Heart right ventricle (tissue), 16 donors: Measurements from ENCODE around the gene HEMK1. TPM values are rescaled to one million over a fixed set of nuclear protein-coding genes. Genes with fewer than 3 reads are reported as not detected.
A peak's percentile ranks its signal among the peaks of the same experiment; 100 is the strongest.

Source experiments
- ATAC-seq, 8 donors: fragments of 200-7000 bp; cut with Tn5 transposase; one replicate each; pipeline ENCODE4 v1.9.1; 2020; ENCODE audit warnings: mild to moderate bottlenecking in 8 of 8, moderate library complexity in 8 of 8, moderate number of reproducible peaks in 1 of 8
- DNase-seq, 2 donors: peaks; one replicate each; pipeline ENCODE4 v3.0.0-alpha.2; 2020
- H3K27ac ChIP-seq, 10 donors: fragments of 200-600 bp; sonication (generic) in 2 of 10; one replicate each; pipeline versions ENCODE4 v1.5.0 to v1.8.0; 2020 to 2022; ENCODE audit warnings: mild to moderate bottlenecking in 3 of 10
- H3K27me3 ChIP-seq, 7 donors: fragments of 200-600 bp; one replicate each; pipeline ENCODE4 v1.8.0; 2021 to 2022; ENCODE audit warnings: mild to moderate bottlenecking in 2 of 7
- H3K36me3 ChIP-seq, 9 donors: fragments of 200-600 bp; sonication (generic) in 1 of 9; one replicate each; pipeline versions ENCODE4 v1.5.0 to v1.8.0; 2020 to 2022; ENCODE audit warnings: mild to moderate bottlenecking in 2 of 9
- H3K4me1 ChIP-seq, 9 donors: fragments of 200-600 bp; sonication (generic) in 1 of 9; one replicate each; pipeline versions ENCODE4 v1.5.0 to v1.8.0; 2020 to 2022; ENCODE audit warnings: mild to moderate bottlenecking in 4 of 9
- H3K4me3 ChIP-seq, 10 donors: fragments of 200-600 bp; sonication (generic) in 2 of 10; one replicate each; pipeline versions ENCODE4 v1.5.0 to v1.8.0; 2020 to 2022; ENCODE audit warnings: mild to moderate bottlenecking in 7 of 10, moderate library complexity in 2 of 10
- H3K9me3 ChIP-seq, 11 donors: fragments of 200-600 bp in 10 of 11; sonication (generic) in 2 of 11; one replicate each; pipeline versions ENCODE4 v1.5.0 to v1.8.0; 2013 to 2022; ENCODE audit warnings: mild to moderate bottlenecking in 2 of 11, control low read depth in 1 of 11, moderate library complexity in 1 of 11
- CTCF ChIP-seq, 9 donors: fragments of 200-600 bp; sonication (generic) in 2 of 9; IDR thresholded peaks; one replicate each; pipeline versions ENCODE4 v1.5.0 to v1.8.0; 2021 to 2022; ENCODE audit warnings: antibody characterized with exemption in 9 of 9, mild to moderate bottlenecking in 5 of 9, moderate library complexity in 1 of 9
- WGBS, 2 donors: extraction: QIAGEN DNeasy Blood & Tissue Kit; methylation state at CpG; one replicate each; pipeline ENCODE4 v1.1.7; 2013; ENCODE audit warnings: inconsistent platforms in 1 of 2; 5-methylcytosine and 5-hydroxymethylcytosine counted together
- intact Hi-C, 10 donors: fragments of 100-400 bp; cut with DNase I; formaldehyde crosslinking; loops; one replicate each; pipeline versions ENCODE4 v1.11.1 to v1.14.2; 2022
- polyA plus RNA-seq, 2 donors: library from polyadenylated mRNA; stranded (reverse); fragments of 200-250 nt; gene quantifications; one replicate each; pipeline ENCODE4 v1.2.3, GENCODE V29; 2013
- total RNA-seq, 10 donors: library from RNA; stranded (reverse); fragmentation: NEBNext Ultra II Directional in 3 of 10; extraction: Animal tissue kit (Norgen Biotek cat#: 25700) in 3 of 10; gene quantifications; one replicate each; pipeline versions ENCODE4 v1.2.1 to v1.2.4, GENCODE V29; 2021 to 2023
- donor health status: Arrhythmogenic right ventricular cardiomyopathy.
- donor health status: ischemic (EF 13 %, LVEDD 7.1; RV severe dilation, severe dysfunction).
- donor health status: healthy with polysubstance abuse.
- donor health status: DM: no; HTN: yes; CAD: no.
- donor health status: DM: no; HTN: no; CAD: no.
- donor health status: ischemic (EF 25% LVEDD 6.9; RV normal size, moderate dysfunction).
- donor health status: ischemic (EF 25% LVEDD 5.7; RV mildly dilated, moderate dysfunction).
- donor health status: healthy.
- donor health status: DM: yes; HTN: yes; CAD: no.
- donor health status: Ischemic cardiomyopathy.
- donor health status: ischemic (EF 35%, LVEDD 5.7; RV mildly dilated, moderate dysfunction).
- donor health status: nonischemic (EF 11% LVEDD 7.7; RV severe dilation, severe dysfunction).
- donor health status: DM: yes; HTN: yes; CAD: no.
- donor health status: PGD.
- donor health status: ischemic (EF 29% LVEDD 5.4; RV normal size, mild dysfunction).
- donor health status: nonischemic (EF 23%, LVEDD 6.1; RV moderate dilation, normal function).

Gene HEMK1
- total and polyA plus RNA-seq, 12 donors: 10.6 to 19.0 (median 14.8) TPM

DNA sequence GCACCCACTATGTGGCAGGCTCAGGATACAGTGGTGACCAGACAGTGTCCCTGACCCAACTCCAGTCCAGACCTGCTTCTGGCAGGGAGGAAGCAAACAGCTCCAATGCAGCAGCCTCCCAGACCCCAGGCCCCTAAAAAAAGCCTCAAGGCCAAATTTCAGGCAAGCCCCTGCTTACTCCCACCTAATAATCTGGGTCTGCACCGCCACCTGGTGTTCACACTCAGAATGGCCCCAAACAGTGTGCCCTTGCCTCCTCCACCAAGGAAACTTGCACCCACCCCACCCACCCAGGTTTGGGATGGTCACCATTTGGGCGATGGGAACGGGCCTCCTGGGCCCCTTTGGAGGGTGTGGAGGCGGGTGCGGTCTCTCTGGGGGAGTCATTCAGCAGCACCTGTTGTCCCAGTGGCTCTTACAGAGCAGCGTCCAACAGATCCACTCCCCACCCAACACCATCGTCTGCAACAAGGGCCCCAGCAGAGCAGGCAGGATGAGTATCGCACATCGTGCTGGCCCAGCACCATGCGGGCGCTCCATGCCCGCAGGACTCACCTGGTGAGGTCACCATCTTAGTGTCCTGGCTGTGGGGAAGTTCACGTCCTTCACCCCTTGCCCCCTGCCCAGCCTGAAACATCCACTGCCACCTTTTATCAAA is 19.1 kb upstream of the HEMK1 start:
- 44 to 49% methylated on average over 11 to 13 of the region's 13 CpGs for WGBS, 2 donors
- DNase-seq (peak; percentile 54 to 57), ATAC-seq (peak; percentile 14 to 69 (median 50))
- Histone ChIP-seq H3K4me1 (no peaks in the 10 kb centered on the region), H3K9me3 (no peaks in the 10 kb centered on the region), H3K27ac (no peak overlapping the region), H3K4me3 (no peak overlapping the region), H3K36me3 (no peaks in the 10 kb centered on the region), H3K27me3 (no peaks in the 10 kb centered on the region)
- peak; percentile 63 to 85 (median 82) for TF ChIP-seq CTCF (IDR thresholded peaks at IDR 0.05)
- intact Hi-C loops: loop anchor here in 1 of 10 donors (5.0 kb wide), 1 partner anchor 203 kb away; the partner anchor contains the start of gene ZMYND10

GRCh38 chr3:50551054-50551659 is 18.2 kb upstream of the HEMK1 start:
- Histone ChIP-seq H3K27me3 (no peaks in the 10 kb centered on the region), H3K9me3 (no peaks in the 10 kb centered on the region), H3K4me1 (no peaks in the 10 kb centered on the region), H3K36me3 (no peaks in the 10 kb centered on the region), H3K4me3 (no peak overlapping the region), H3K27ac (no peak overlapping the region)
- ATAC-seq (no peak), DNase-seq (no peak)
- 66% methylated on average over 9 of the region's 9 CpGs for WGBS, 2 donors
- intact Hi-C loops: loop anchor here in 1 of 10 donors (5.0 kb wide), 1 partner anchor 204 kb away; the partner anchor contains the start of gene ZMYND10
- no peak for TF ChIP-seq CTCF (IDR thresholded peaks at IDR 0.05)

GRCh38 chr3:50551681-50552435 is 17.5 kb upstream of the HEMK1 start:
- TF ChIP-seq CTCF (IDR thresholded peaks at IDR 0.05): no peak
- no peak overlapping the region for H3K4me3 ChIP-seq
- ATAC-seq (no peak), DNase-seq (no peak)
- H3K4me1 ChIP-seq: peaks cover 0 to 1% (median 0%) of the 10 kb centered on the region in 9 donors
- H3K9me3 ChIP-seq: no peaks in the 10 kb centered on the region
- intact Hi-C loops: loop anchor here in 1 of 10 donors (5.0 kb wide), 1 partner anchor 205 kb away; the partner anchor contains the start of gene ZMYND10
- no peak overlapping the region for H3K27ac ChIP-seq
- no peaks in the 10 kb centered on the region for H3K27me3 ChIP-seq
- 66 to 74% methylated on average over 7 of the region's 7 CpGs for WGBS, 2 donors
- H3K36me3 ChIP-seq: no peaks in the 10 kb centered on the region

DNA sequence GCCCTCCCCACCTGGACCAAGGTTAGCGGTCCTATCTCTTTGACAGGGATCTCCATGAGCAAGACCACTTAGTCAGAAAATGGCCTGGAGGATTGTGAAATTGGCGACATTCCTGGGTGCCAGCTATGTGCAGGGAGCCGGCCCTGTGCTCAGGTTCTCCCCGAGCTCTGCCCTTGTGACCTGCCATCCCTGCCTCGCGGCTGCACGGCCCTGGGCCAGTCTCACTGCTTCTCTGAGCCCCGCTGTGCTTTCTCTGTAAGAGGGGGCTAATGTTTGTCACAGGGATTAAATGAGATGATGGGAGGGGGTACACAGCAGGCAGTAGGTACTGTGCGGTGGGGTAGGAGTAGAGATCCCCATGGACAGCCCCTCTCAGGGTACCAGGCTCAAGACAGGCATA is 16.7 kb upstream of the HEMK1 start:
- TF ChIP-seq CTCF (IDR thresholded peaks at IDR 0.05): no peak

More for the DNA sequence above, 16.7 kb upstream of the HEMK1 start:
- DNase-seq (no peak), ATAC-seq (no peak)
- Histone ChIP-seq H3K36me3 (no peaks in the 10 kb centered on the region), H3K4me1 (peaks cover 0 to 6% (median under 1%) of the 10 kb centered on the region in 9 donors), H3K9me3 (no peaks in the 10 kb centered on the region), H3K27ac (no peak overlapping the region), H3K27me3 (no peaks in the 10 kb centered on the region), H3K4me3 (no peak overlapping the region)
- intact Hi-C loops: loop anchor here in 1 of 10 donors (5.0 kb wide), 1 partner anchor 205 kb away; the partner anchor contains the start of gene ZMYND10
- 86 to 87% methylated on average over 9 of the region's 9 CpGs for WGBS, 2 donors
